ENCODE measurements around the gene PYGL.
A peak's percentile ranks its signal among the peaks of the same experiment; 100 is the strongest.

Gene PYGL

GRCh38 chr14:50871914-50872732 lies 72.2 kb downstream of the PYGL start, which contains the start of gene ABHD12B:
TSS of gene ABHD12B (plus strand) at chr14:50872053. CDS start at chr14:50872175, 122 bp downstream.
- DNase-seq (ENCODE audit: low read depth): no peak

GRCh38 chr14:50871228-50871627 lies 73.1 kb downstream of the PYGL start:
- DNase-seq (ENCODE audit: low read depth): no peak

GRCh38 chr14:50865391-50866076 lies 78.7 kb downstream of the PYGL start:
- no peak for DNase-seq (ENCODE audit: low read depth)

GRCh38 chr14:50864946-50865345 lies 79.3 kb downstream of the PYGL start:
- no peak for DNase-seq (ENCODE audit: low read depth)

GRCh38 chr14:50864237-50864636 lies 80.0 kb downstream of the PYGL start:
- no peak for DNase-seq (ENCODE audit: low read depth)

- DNase-seq (ENCODE audit: low read depth): no peak
These were observed 82.2 kb downstream of the PYGL start for GRCh38 chr14:50862036-50862570.

GRCh38 chr14:50860478-50861086 lies 83.7 kb downstream of the PYGL start:
- peak; percentile 56 for DNase-seq (ENCODE audit: low read depth)

- no peak for DNase-seq (ENCODE audit: low read depth)
These were observed 85.0 kb downstream of the PYGL start for GRCh38 chr14:50859296-50859624.

- no peak for DNase-seq (ENCODE audit: low read depth)
These were observed 87.6 kb downstream of the PYGL start for GRCh38 chr14:50856660-50857059.

GRCh38 chr14:50855558-50855957 lies 88.7 kb downstream of the PYGL start:
- no peak for DNase-seq (ENCODE audit: low read depth)
